AG10803 (cell line): ENCODE data around the gene C1QA.

Experiments
- DNase-seq: peaks from one replicate; pipeline ENCODE4 v3.0.0; 2010; ENCODE audit warnings: low read depth
- H3K4me3 ChIP-seq: 2 replicates; pipeline ENCODE4 v1.5.1; 2011; ENCODE audit warnings: mild to moderate bottlenecking, low read length, control low read depth
- TF ChIP-seq, protein P1 (sequence below): conservative IDR thresholded peaks from 2 replicates; pipeline ENCODE4 v1.5.1; 2011; ENCODE audit warnings: mild to moderate bottlenecking, low read length, control low read depth, inconsistent platforms

Gene C1QA

DNA sequence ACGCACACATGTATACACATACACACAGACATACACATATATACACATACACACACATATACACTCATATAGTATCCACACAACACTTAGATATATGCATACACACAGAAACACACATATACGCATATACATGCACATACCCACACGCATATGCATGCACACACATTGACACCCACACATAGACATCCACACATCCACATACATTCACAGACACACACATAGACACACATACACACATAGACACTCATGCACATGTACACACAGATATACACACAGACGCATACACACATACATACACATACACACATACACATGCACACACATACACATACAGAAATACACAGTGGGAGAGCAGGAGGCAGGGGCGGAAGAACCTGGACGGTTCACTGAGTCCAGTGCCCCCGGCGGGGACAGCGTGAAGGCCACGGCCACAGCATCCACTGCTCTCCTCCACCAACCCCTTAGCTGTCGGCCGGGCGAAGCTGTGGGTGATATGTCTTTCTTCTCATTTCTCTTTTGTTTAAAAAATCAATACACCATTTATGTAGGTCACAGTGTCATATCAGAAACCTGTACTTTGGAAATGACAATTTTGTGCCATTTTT is 13.8 kb downstream of the C1QA start:
- no peak for DNase-seq
- TF ChIP-seq, protein P1, sequence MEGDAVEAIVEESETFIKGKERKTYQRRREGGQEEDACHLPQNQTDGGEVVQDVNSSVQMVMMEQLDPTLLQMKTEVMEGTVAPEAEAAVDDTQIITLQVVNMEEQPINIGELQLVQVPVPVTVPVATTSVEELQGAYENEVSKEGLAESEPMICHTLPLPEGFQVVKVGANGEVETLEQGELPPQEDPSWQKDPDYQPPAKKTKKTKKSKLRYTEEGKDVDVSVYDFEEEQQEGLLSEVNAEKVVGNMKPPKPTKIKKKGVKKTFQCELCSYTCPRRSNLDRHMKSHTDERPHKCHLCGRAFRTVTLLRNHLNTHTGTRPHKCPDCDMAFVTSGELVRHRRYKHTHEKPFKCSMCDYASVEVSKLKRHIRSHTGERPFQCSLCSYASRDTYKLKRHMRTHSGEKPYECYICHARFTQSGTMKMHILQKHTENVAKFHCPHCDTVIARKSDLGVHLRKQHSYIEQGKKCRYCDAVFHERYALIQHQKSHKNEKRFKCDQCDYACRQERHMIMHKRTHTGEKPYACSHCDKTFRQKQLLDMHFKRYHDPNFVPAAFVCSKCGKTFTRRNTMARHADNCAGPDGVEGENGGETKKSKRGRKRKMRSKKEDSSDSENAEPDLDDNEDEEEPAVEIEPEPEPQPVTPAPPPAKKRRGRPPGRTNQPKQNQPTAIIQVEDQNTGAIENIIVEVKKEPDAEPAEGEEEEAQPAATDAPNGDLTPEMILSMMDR: no peak
- H3K4me3 ChIP-seq: no peak overlapping the region

DNA sequence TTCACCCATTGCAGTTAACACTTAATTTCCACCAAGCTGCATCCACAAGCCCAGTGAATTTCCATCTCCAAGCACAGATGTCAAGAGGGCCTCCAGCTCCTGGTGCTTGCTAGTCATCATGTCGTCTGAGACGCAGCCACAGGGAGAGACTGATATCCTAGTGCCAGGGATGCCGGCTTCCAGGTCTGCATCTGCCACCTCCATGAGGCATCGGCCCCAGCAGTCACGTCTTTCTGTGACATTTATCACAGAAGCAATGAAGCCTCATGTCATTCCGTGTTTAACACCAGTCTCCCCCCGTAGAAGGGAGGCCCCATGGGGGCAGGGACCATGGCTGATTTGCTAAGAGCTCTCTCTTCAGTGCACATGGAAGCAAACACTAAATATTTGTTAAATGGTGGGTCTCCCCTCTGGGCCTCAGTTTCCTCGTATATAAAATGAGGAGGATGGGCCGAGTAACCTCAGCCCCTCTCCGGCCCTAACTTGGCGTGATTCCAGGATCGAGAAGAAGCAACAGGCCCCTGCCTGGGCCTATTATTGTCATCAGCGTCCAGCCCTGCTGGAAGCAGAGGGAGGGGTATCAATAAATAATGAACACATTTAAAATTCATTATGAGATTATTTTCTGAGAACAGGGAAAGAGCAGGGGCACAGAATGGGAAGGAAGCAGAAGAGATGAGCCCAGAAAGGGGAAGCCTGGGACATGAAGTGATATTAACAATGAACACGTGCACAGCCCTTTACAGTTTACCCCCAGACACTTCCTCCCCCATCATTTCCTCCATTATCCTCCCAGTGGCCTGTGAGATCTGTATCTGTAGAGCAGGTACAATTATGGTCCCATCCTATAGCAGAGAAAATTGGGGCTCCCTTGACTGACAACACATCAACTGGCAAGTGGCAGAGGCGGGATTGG is 15.8 kb downstream of the C1QA start:
- DNase-seq: no peak
- no peak overlapping the region for H3K4me3 ChIP-seq
- TF ChIP-seq, protein P1: no peak

DNA sequence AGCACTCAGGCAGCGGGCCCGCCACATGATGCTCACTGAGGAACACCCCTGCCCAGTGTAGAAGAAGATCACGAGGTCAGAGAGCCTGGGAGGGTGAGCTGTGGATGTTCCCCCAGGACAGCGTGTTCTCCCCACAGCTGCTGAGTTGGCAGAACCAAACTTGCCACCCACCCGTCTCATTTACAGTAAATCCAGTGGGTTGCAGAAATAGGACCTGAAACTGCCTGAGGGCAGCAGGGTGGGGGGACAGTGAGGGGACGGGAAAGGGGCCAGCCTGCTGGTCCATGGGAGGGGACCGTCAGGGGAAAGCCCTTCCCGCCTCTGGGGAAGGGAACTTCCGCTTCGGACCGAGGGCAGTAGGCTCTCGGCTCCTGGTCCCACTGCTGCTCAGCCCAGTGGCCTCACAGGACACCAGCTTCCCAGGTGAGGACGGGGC is 16.5 kb downstream of the C1QA start, which contains the start of gene C1QB:
Gene C1QB (plus strand): TSS at position 356 of the 436 bp plus-strand sequence. CDS start 6,227 bp downstream, outside the sequence.
- TF ChIP-seq, protein P1: no peak
- H3K4me3 ChIP-seq: no peak within 1 kb of the TSS
- DNase-seq: no peak

DNA sequence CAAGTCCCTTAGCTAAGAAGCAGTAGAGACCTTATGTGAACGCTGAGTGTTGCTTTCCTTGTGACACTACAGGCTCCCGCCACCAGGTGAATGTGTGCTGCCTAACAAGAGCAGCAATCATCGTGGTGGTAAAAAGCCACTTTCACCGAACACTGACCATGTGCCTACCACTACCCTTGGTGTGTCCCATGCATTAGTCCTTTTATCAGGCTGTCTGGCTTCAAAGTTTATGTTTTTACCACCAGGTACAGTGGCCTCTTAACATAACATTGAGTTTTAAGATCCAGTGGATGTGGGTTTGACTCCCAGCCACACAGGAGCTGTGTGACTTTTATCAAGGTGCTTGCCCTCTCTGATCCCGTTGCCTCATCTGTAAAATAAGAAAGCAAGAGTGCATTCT is 18.3 kb downstream of the C1QA start:
- no peak for DNase-seq
- H3K4me3 ChIP-seq: no peak overlapping the region
- TF ChIP-seq, protein P1: no peak; the same call in 1 of the 2 replicates

DNA sequence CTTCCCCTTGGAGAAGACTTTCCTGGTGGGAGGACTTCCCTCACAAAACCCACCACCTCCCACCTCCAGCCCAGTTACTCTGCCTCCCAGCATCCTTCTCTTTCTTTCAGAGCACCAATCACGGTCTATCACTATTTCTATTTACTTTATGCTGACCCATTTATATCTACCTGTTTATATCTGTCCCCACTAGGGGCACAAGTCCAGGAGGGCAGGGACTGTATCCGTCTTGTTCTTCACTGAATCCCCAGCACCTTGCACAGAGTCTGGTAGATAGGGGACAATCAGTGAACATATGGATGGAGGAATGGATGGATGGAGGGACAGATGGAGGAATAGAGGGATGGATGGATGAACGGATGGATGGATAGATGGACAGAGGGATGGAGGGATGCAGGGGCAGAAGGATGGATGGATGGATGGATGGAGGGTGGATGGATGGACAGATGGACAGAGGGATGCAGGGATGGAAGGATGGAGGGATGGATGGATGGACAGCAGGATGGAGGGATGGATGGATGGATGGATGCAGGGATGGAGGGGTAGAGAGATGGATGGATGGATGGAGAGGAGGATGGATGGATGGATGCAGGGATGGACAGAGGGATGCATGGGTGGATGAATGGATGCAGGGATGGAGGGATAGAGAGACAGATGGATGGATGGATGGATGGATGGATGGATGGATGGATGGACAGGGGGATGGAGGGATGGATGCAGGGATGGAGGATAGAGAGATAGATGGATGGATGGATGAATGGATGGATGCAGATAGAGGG is 22.1 kb downstream of the C1QA start:
- H3K4me3 ChIP-seq: no peak overlapping the region
- no peak for DNase-seq
- TF ChIP-seq, protein P1: no peak

DNA sequence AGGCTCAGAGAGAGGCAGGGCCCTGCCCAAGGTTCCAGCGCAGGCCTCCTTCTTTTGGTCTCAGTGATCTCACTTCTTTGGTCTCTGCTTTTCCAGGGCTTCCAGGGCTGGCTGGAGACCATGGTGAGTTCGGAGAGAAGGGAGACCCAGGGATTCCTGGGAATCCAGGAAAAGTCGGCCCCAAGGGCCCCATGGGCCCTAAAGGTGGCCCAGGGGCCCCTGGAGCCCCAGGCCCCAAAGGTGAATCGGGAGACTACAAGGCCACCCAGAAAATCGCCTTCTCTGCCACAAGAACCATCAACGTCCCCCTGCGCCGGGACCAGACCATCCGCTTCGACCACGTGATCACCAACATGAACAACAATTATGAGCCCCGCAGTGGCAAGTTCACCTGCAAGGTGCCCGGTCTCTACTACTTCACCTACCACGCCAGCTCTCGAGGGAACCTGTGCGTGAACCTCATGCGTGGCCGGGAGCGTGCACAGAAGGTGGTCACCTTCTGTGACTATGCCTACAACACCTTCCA is 24.4 kb downstream of the C1QA start:
- TF ChIP-seq, protein P1: no peak
- no peak overlapping the region for H3K4me3 ChIP-seq
- DNase-seq: no peak
